ENCODE results near the gene BTK. TPM values are rescaled to one million over a fixed set of nuclear protein-coding genes. Genes with fewer than 3 reads are reported as not detected.
"Not testable (repeated sequence)": the region's sequence is repeated elsewhere in the genome, so short reads cannot be mapped to it uniquely, and the experiment has no call there.

BTK gene
- total RNA-seq, 1 donor from 2014 or later, result not detected

GRCh38 chrX:101348452-101349192, 37.4 kb downstream of the BTK start, which contains the start of gene TIMM8A:
TSS of gene TIMM8A (minus strand) at chrX:101348742. CDS start at chrX:101348664, 78 bp downstream.
- intact Hi-C loops (cut with micrococcal nuclease), result loop anchor here (1.0 to 10.0 kb wide), 5 partner anchors 42 to 531 kb away; partner anchors contain the start of genes CENPI, GLA, HNRNPH2 and TRMT2B
- Mint-ChIP-seq H3K4me3 (peak within 1 kb of the TSS; percentile 92), H3K36me3 (ENCODE audit: low read depth) (peaks cover 17% of the 10 kb centered on the region), H3K4me1 (peaks cover 2% of the 10 kb centered on the region), H3K9me3 (no peaks in the 10 kb centered on the region), H3K27ac (peak within 1 kb of the TSS; percentile 93), H3K27me3 (no peaks in the 10 kb centered on the region)
- peak; percentile 94 for DNase-seq

- intact Hi-C loops (cut with micrococcal nuclease), result loop anchor here (1.0 to 10.0 kb wide), 5 partner anchors 42 to 531 kb away; partner anchors contain the start of genes CENPI, GLA, HNRNPH2 and TRMT2B
- no peak for DNase-seq
- H3K4me3 Mint-ChIP-seq, result peak overlapping the region; percentile 92
- H3K27ac Mint-ChIP-seq, result peak overlapping the region; percentile 93
- H3K4me1 Mint-ChIP-seq, result peaks cover 2% of the 10 kb centered on the region
- H3K9me3 Mint-ChIP-seq, result no peaks in the 10 kb centered on the region
- no peaks in the 10 kb centered on the region for H3K27me3 Mint-ChIP-seq
- peaks cover 17% of the 10 kb centered on the region for H3K36me3 Mint-ChIP-seq (ENCODE audit: low read depth)
Observed at GRCh38 chrX:101347859-101348451, 38.0 kb downstream of the BTK start.

GRCh38 chrX:101337776-101338271, 48.2 kb downstream of the BTK start:
- Mint-ChIP-seq H3K27me3 (no peaks in the 10 kb centered on the region), H3K36me3 (ENCODE audit: low read depth) (peaks cover 2% of the 10 kb centered on the region), H3K27ac (no peak overlapping the region), H3K9me3 (peaks cover 6% of the 10 kb centered on the region), H3K4me1 (peaks cover 18% of the 10 kb centered on the region), H3K4me3 (no peak overlapping the region)
- no peak for DNase-seq
- intact Hi-C loops (cut with micrococcal nuclease), result no loop called here

- H3K4me1 Mint-ChIP-seq, result peaks cover 25% of the 10 kb centered on the region
- H3K36me3 Mint-ChIP-seq (ENCODE audit: low read depth); H3K27ac Mint-ChIP-seq; DNase-seq; intact Hi-C loops (cut with micrococcal nuclease); H3K27me3 Mint-ChIP-seq; H3K9me3 Mint-ChIP-seq; H3K4me3 Mint-ChIP-seq: not testable (repeated sequence)
Observed at GRCh38 chrX:101334310-101334709, 51.7 kb downstream of the BTK start.

- H3K27me3 Mint-ChIP-seq; DNase-seq; H3K4me3 Mint-ChIP-seq; H3K36me3 Mint-ChIP-seq (ENCODE audit: low read depth); intact Hi-C loops (cut with micrococcal nuclease); H3K9me3 Mint-ChIP-seq; H3K4me1 Mint-ChIP-seq; H3K27ac Mint-ChIP-seq: not testable (repeated sequence)
Observed at GRCh38 chrX:101326600-101326999, 59.4 kb downstream of the BTK start.

- Mint-ChIP-seq H3K4me3 (no peak overlapping the region), H3K27ac (no peak overlapping the region), H3K4me1 (no peaks in the 10 kb centered on the region), H3K9me3 (no peaks in the 10 kb centered on the region), H3K36me3 (ENCODE audit: low read depth) (no peaks in the 10 kb centered on the region), H3K27me3 (no peaks in the 10 kb centered on the region)
- no peak for DNase-seq
- intact Hi-C loops (cut with micrococcal nuclease), result no loop called here
Observed at GRCh38 chrX:101303790-101304189, 82.2 kb downstream of the BTK start.

Other genes with a start within 250 kb of the BTK start
- 0.28 and 0.31 TPM in 2 replicates for gene DRP2, start 166.4 kb downstream of the BTK start, total RNA-seq
- gene TAF7L, start 94.9 kb downstream of the BTK start, total RNA-seq, result 0.19 TPM in 1 of 2 replicates, not detected in the other
- 28.3 and 32.8 TPM in 2 replicates for gene TIMM8A, start 37.4 kb downstream of the BTK start, total RNA-seq
- gene RPL36A, start 4.8 kb upstream of the BTK start, total RNA-seq, result 252 and 278 TPM in 2 replicates
- 66.6 and 70.7 TPM in 2 replicates for gene GLA, start 21.7 kb upstream of the BTK start, total RNA-seq
- gene HNRNPH2, start 22.0 kb upstream of the BTK start, total RNA-seq, result 19.9 and 21.5 TPM in 2 replicates
- 3.1 and 4.2 TPM in 2 replicates for gene ARMCX4, start 99.3 kb upstream of the BTK start, total RNA-seq
- 0.14 and 0.17 TPM in 2 replicates for gene ARMCX1, start 164.4 kb upstream of the BTK start, total RNA-seq
- gene ARMCX6, start 231.8 kb upstream of the BTK start, total RNA-seq, result 75.5 and 77.1 TPM in 2 replicates
- 69.6 and 72.5 TPM in 2 replicates for gene ARMCX3, start 237.0 kb upstream of the BTK start, total RNA-seq